ENCODE measurements around the gene MUC20. TPM values are rescaled to one million over a fixed set of nuclear protein-coding genes. Genes with fewer than 3 reads are reported as not detected.
"Not testable (repeated sequence)": the region's sequence is repeated elsewhere in the genome, so short reads cannot be mapped to it uniquely, and the experiment has no call there.

Gene MUC20
- total and polyA plus RNA-seq, 9 donors: 1.5 to 25.5 (median 11.0) TPM

DNA sequence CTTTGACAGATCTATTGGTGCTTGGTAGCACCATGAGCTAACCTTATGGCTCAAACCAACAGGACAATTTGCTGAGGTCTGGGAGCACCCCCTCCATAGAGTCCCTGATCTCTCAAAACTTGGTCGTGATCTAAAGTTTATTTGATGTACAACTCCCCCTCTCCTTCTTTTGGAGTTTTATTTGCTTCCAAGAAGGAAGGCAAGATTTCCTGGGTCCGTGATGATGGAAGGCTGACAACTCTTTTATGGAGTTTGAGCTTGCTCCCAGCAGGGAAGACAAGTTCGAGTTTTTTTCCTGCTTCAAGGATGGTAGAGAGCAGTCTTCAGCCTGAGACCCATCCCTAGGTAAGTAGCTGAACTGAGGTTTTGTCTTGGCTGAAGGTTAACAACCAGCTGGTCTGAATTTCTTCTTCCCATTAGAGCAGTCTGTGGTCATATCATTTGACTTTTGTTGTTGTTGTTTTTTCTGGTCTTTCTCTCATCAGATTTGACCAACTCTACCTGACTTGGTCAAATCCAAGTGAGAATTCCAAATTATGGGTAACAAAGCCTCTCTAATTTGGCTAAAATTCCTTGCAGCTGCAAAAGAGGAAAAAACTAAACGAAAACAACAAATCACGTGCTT, 2.8 kb upstream of the MUC20 start:
- Histone ChIP-seq H3K27me3 (no peaks in the 10 kb centered on the region), H3K4me1 (ENCODE audit: insufficient read depth) (no peaks in the 10 kb centered on the region), H3K4me3 (no peak overlapping the region), H3K36me3 (no peaks in the 10 kb centered on the region), H3K9me3 (no peaks in the 10 kb centered on the region), H3K27ac (no peak overlapping the region)
- intact Hi-C loops (cut with DNase I): no loop called here
- DNase-seq: no peak
- WGBS, 3 donors: 61 to 82% (median 64%) methylated on average over 5 of the region's 5 CpGs
- TF ChIP-seq, protein P1, sequence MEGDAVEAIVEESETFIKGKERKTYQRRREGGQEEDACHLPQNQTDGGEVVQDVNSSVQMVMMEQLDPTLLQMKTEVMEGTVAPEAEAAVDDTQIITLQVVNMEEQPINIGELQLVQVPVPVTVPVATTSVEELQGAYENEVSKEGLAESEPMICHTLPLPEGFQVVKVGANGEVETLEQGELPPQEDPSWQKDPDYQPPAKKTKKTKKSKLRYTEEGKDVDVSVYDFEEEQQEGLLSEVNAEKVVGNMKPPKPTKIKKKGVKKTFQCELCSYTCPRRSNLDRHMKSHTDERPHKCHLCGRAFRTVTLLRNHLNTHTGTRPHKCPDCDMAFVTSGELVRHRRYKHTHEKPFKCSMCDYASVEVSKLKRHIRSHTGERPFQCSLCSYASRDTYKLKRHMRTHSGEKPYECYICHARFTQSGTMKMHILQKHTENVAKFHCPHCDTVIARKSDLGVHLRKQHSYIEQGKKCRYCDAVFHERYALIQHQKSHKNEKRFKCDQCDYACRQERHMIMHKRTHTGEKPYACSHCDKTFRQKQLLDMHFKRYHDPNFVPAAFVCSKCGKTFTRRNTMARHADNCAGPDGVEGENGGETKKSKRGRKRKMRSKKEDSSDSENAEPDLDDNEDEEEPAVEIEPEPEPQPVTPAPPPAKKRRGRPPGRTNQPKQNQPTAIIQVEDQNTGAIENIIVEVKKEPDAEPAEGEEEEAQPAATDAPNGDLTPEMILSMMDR (IDR thresholded peaks at IDR 0.05): no peak
- TF ChIP-seq POLR2A (IDR thresholded peaks at IDR 0.05) (no peak), EP300 (IDR thresholded peaks at IDR 0.05) (no peak)

DNA sequence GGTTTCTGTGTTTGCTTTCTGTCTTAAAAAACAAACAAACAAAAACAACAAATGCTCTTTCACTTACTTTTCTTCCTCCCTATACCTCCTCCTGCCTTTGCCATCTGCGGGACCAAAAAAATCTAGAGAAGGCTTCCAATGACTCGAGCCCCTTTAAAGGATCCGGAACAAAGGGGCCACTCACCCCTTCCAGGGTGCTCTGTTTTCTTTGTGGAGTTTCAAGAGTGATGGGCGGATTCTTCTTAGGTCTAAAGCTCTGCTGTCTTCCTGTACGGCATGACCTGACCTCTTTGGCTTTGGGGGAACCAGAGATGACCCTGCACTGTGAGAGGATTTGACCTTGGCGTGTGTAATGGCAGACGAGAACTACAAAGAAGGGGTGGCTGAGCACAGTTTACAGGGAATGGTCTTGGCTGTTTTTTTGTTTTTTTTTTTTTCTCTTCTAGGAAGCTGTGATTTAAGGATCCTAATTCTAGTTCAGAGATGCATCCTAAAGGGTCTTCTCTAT, 2.2 kb upstream of the MUC20 start:
- H3K9me3 ChIP-seq: no peaks in the 10 kb centered on the region
- H3K36me3 ChIP-seq: no peaks in the 10 kb centered on the region
- no peak overlapping the region for H3K4me3 ChIP-seq
- no peaks in the 10 kb centered on the region for H3K27me3 ChIP-seq
- intact Hi-C loops (cut with DNase I): no loop called here
- H3K27ac ChIP-seq: no peak overlapping the region
- no peaks in the 10 kb centered on the region for H3K4me1 ChIP-seq (ENCODE audit: insufficient read depth)
- WGBS, 3 donors: 69 to 79% (median 74%) methylated on average over 7 of the region's 7 CpGs
- TF ChIP-seq, protein P1 (IDR thresholded peaks at IDR 0.05): no peak
- TF ChIP-seq POLR2A (IDR thresholded peaks at IDR 0.05) (no peak), EP300 (IDR thresholded peaks at IDR 0.05) (no peak)
- DNase-seq: no peak

DNA sequence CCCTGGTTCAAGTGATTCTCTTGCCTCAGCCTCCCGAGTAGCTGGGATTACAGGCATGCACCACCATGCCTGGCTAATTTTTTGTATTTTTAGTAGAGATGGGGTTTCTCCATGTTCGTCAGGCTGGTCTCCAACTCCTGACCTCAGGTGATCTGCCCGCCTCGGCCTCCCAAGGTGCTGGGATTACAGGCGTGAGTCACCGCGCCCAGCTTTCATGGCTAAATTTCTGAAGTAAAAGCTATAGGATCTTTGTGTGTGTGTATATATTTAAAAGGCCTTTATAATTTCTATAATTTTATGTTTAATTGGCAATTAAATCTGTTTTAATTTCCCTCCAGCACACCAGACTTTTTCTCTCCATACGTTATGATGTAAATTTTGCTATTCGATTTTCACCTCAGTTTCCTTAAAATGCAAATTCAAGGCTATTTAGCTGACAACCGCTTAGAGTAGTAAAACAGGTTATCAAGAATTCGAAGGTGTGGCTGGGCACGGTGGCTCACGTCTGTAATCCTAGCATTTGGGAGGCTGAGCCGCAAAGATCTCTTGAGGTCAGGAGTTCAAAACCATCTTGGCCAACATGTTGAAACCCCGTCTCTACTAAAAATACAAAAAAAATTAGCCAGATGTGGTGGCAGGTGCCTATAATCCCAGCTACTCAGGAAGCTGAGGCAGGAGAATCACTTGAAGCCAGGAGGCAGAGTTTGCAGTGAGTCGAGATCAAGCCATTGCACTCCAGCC, 1.1 kb upstream of the MUC20 start:
- H3K36me3 ChIP-seq; H3K27me3 ChIP-seq; H3K4me1 ChIP-seq (ENCODE audit: insufficient read depth); DNase-seq; H3K27ac ChIP-seq; H3K9me3 ChIP-seq; H3K4me3 ChIP-seq: not testable (repeated sequence)
- 90 to 92% (median 91%) methylated on average over 16 of the region's 16 CpGs for WGBS, 3 donors
- intact Hi-C loops (cut with DNase I): loop anchor here in 1 of 4 donors (2.0 kb wide), 1 partner anchor 103 kb away; no protein-coding TSS in a partner anchor

DNA sequence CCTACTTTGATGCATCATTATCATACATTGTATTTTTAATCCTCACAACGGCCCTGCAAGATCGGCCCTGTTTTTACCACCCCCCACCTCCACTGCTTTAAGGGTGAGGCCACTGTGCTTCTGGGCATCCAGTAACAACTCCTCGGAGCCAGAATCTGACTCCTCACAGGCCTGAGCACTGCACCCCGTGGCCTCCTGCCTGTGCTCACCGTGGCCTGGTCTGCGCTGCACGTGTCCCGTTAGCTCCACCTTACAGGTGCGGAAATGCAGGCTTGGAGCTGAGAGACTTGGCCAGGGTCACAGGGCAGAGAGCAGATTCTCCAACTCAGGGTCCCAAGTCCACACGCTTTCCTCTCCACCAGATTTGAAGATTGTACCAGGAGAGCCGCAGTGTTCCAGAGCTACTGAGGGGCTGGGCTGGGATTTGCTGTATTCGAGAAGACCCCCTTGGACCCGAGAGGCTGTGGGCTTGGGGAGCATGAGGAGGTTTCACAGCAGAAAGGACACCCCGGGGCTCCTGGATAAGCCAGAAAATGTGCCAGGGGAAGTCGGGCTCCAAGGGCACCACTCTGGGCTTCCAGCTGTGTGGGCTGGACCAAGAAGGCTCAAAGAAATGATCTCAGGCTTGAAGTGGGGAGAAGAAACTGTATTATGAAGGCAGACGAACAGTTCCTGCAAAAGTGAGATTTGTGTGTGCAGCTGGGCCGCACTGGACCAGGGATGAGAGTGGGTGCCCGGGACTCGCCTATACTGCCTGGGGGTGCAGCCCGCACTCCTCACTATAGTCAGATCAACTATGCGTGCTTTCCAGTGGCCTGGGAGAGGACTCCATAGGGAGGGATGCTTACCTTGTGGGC, 1.6 kb downstream of the MUC20 start:
- H3K4me3 ChIP-seq; H3K36me3 ChIP-seq; H3K27ac ChIP-seq; H3K9me3 ChIP-seq; H3K27me3 ChIP-seq; H3K4me1 ChIP-seq (ENCODE audit: insufficient read depth); intact Hi-C loops (cut with DNase I); DNase-seq: not testable (repeated sequence)
- 71 to 83% (median 81%) methylated on average over 10 to 17 of the region's 21 CpGs for WGBS, 3 donors

DNA sequence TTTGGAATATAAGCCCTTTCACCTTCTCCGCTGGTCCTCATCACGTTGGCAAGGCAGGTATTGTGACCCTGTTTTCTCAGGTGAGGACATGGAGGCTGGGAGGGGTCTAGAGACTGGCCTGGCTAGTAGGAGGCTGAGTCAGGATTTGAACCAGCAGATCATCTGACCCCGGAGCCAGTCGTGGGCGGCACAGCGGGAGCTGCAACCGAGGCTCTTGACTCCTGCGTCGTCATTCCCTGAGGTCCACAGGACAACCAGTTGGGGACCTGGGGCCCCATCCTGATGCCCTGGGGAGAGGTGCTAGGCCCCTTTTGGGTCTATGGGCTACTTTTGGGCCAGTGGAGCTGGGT, 2.2 kb downstream of the MUC20 start:
- H3K9me3 ChIP-seq; H3K27me3 ChIP-seq; H3K4me3 ChIP-seq; intact Hi-C loops (cut with DNase I); H3K4me1 ChIP-seq (ENCODE audit: insufficient read depth); DNase-seq; H3K27ac ChIP-seq; H3K36me3 ChIP-seq: not testable (repeated sequence)
- WGBS, 3 donors: 63 to 91% (median 66%) methylated on average over 6 to 9 of the region's 9 CpGs

DNA sequence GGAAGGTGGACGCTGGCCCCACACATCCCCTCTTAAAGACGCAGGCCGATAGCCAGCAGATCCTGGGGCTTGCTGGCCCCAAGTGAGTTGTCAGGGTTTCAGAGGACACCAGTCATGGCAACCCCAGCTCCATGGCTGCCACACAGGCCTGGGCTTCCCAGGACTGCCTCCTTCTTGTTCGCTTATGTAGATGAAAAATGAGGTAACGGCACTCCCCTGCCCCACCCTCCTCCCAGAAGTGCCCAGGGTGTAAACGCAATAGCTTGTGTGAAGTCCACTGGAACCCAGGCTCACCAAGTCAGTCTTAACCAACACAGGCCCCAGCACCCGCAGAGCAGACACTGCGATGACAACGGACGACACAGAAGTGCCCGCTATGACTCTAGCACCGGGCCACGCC, 3.6 kb downstream of the MUC20 start:
- 84% methylated on average over 5 of the region's 13 CpGs; no CpG with 5 or more reads in 2 of the 3 donors for WGBS, 3 donors
- H3K27me3 ChIP-seq; H3K36me3 ChIP-seq; H3K4me1 ChIP-seq (ENCODE audit: insufficient read depth); H3K9me3 ChIP-seq; H3K4me3 ChIP-seq; intact Hi-C loops (cut with DNase I); H3K27ac ChIP-seq; DNase-seq: not testable (repeated sequence)

DNA sequence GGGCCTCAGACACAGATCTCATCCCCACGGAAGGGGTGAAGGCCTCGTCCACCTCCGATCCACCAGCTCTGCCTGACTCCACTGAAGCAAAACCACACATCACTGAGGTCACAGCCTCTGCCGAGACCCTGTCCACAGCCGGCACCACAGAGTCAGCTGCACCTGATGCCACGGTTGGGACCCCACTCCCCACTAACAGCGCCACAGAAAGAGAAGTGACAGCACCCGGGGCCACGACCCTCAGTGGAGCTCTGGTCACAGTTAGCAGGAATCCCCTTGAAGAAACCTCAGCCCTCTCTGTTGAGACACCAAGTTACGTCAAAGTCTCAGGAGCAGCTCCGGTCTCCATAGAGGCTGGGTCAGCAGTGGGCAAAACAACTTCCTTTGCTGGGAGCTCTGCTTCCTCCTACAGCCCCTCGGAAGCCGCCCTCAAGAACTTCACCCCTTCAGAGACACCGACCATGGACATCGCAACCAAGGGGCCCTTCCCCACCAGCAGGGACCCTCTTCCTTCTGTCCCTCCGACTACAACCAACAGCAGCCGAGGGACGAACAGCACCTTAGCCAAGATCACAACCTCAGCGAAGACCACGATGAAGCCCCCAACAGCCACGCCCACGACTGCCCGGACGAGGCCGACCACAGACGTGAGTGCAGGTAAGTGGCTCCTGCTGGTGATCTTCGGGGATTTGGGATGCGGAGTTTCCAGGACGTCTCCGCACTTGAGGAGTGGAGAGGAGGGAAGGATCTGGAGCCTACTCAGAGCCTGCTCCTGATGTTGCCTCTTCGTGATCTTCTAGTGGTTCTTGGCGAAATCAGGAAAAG, 5.3 kb downstream of the MUC20 start:
- 90 to 96% (median 93%) methylated on average over 29 to 32 of the region's 32 CpGs for WGBS, 3 donors
- not testable (repeated sequence) for H3K4me1 ChIP-seq (ENCODE audit: insufficient read depth); DNase-seq; H3K36me3 ChIP-seq; H3K27ac ChIP-seq; H3K9me3 ChIP-seq; H3K4me3 ChIP-seq; H3K27me3 ChIP-seq
- intact Hi-C loops (cut with DNase I): loop anchor here in 1 of 4 donors (2.0 kb wide), 1 partner anchor 107 kb away; no protein-coding TSS in a partner anchor

All from ovary (tissue), 9 donors.